ENCODE results near the gene CST9.

- TF ChIP-seq CTCF (IDR thresholded peaks at IDR 0.05) (no peak), POLR2A (IDR thresholded peaks at IDR 0.05) (no peak), EP300 (IDR thresholded peaks at IDR 0.05) (no peak)
Observed at GRCh38 chr20:23645575-23645974, 39.9 kb upstream of the CST9 start.
